Cardiac fibroblast (primary cell): Measurements from ENCODE around the gene ST13.
"Not testable (repeated sequence)": the region's sequence is repeated elsewhere in the genome, so short reads cannot be mapped to it uniquely, and the experiment has no call there.

ENCODE experiments used
- DNase-seq, 2 donors: peaks; one replicate each; pipeline versions ENCODE4 v3.0.0 to v3.0.0-alpha.2; 2010; ENCODE audit warnings: low read depth in 2 of 2
- H3K4me3 ChIP-seq, 2 donors: replicated peaks in 1 of 2; 1 replicate in 1 of 2; 2 replicates in 1 of 2; pipeline ENCODE4 v1.5.1; 2011; ENCODE audit warnings: low read depth in 2 of 2, low read length in 2 of 2, mild to moderate bottlenecking in 2 of 2, moderate library complexity in 1 of 2
- CTCF ChIP-seq: IDR thresholded peaks from one replicate; pipeline ENCODE4 v1.5.1; 2011; ENCODE audit warnings: low read depth, mild to moderate bottlenecking, low read length, inconsistent platforms

Gene ST13

DNA sequence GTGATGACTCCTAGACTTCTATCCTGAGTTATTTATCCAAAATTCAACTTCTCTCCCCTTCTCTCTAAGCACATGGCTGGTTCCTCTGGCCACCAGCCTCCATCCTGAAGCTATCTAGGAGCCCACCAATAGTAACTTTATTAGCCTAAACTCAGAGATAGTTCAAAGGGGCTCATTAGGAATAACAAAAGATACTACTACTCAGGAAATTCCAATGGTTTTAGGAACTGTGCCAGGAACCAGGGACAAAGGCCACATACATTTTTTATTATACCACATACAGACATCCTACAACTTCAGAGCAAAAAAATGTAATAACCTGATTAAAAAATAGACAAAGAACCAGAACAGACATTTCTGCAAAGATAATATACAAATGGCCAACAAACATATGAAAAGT is 65.2 kb downstream of the ST13 start:
- peak; percentile 16 to 33 for DNase-seq
- no peak overlapping the region for H3K4me3 ChIP-seq
- no peak for TF ChIP-seq CTCF

DNA sequence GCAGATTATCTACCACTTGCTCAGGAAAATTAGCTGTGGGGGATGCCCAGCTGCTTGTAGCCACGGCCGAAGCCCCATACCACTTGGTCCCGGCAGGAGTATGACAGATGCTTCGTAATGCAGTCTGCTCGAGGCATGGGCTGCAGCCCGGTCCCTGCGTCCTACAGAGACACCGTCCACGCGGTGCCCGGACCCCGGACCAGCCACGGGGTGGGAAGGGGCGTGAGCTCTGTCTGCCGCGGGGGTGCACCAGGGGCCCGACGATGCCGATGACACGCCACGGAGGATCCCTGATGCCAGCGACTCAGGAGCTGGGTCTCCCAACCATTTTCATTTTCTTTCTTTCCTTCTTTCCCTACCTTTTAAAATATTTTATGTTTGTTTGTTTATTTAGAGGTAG is 67.3 kb downstream of the ST13 start:
- H3K4me3 ChIP-seq, result no peak overlapping the region
- DNase-seq, result no peak
- no peak for TF ChIP-seq CTCF

- TF ChIP-seq CTCF, result no peak
- no peak overlapping the region for H3K4me3 ChIP-seq
- no peak for DNase-seq
Observed at GRCh38 chr22:40782521-40782920, 73.9 kb downstream of the ST13 start.

GRCh38 chr22:40781749-40782148 is 74.7 kb downstream of the ST13 start:
- not testable (repeated sequence) for DNase-seq, H3K4me3 ChIP-seq
